ENCODE data around the gene SRPX.

SRPX gene

DNA sequence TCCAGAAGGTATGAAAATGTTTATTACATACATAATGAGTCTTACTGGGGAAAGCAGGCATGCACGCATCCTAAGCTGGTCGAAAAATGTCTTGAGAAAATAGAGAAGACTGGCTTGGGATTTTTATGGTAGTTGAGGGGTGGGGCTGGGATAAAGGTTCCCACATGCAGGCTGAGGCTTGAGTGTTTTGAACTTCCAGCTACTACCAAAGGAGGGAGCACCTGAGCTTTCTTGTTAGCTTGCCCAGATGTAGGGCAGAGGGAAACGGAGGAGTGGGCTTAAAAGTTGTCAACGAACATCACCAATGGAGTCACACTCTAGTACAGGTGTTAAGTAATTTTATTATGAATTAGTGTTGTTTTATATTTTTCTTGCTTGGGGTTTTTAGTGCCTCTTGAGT, 39.6 kb upstream of the SRPX start:
- no peaks in the 10 kb centered on the region for H3K9me3 ChIP-seq (ENCODE audit: insufficient read depth, low read depth, low read length)
- no peak overlapping the region for H2AFZ ChIP-seq (ENCODE audit: low read length)
- H3K27me3 ChIP-seq (ENCODE audit: insufficient read depth, low read length, poor library complexity, severe bottlenecking) = no peaks in the 10 kb centered on the region
- H3K4me2 ChIP-seq (ENCODE audit: low read depth, low read length, poor library complexity, severe bottlenecking) = no peak overlapping the region
- H3K79me2 ChIP-seq (ENCODE audit: insufficient read depth, low read length) = no peaks in the 10 kb centered on the region
- H3K9me2 ChIP-seq (replicated peaks; ENCODE audit: low read depth, low read length) = no peaks in the 10 kb centered on the region
- H3K9ac ChIP-seq (ENCODE audit: low read depth, low read length, poor library complexity, severe bottlenecking) = peak overlapping the region; percentile 26
- no peaks in the 10 kb centered on the region for H3K36me3 ChIP-seq (ENCODE audit: insufficient read depth, low read length)
- H3K4me1 ChIP-seq (ENCODE audit: insufficient read depth, low read length, poor library complexity, severe bottlenecking) = peaks cover 3% of the 10 kb centered on the region
- TF ChIP-seq, protein P1, sequence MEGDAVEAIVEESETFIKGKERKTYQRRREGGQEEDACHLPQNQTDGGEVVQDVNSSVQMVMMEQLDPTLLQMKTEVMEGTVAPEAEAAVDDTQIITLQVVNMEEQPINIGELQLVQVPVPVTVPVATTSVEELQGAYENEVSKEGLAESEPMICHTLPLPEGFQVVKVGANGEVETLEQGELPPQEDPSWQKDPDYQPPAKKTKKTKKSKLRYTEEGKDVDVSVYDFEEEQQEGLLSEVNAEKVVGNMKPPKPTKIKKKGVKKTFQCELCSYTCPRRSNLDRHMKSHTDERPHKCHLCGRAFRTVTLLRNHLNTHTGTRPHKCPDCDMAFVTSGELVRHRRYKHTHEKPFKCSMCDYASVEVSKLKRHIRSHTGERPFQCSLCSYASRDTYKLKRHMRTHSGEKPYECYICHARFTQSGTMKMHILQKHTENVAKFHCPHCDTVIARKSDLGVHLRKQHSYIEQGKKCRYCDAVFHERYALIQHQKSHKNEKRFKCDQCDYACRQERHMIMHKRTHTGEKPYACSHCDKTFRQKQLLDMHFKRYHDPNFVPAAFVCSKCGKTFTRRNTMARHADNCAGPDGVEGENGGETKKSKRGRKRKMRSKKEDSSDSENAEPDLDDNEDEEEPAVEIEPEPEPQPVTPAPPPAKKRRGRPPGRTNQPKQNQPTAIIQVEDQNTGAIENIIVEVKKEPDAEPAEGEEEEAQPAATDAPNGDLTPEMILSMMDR (conservative IDR thresholded peaks at IDR 0.05; ENCODE audit: low read length) = peak; percentile 66
- TF ChIP-seq EZH2phosphoT487 (IDR thresholded peaks at IDR 0.05; ENCODE audit: borderline replicate concordance) = no peak
- no peaks in the 10 kb centered on the region for H3F3A ChIP-seq (ENCODE audit: low read depth)
- H4K20me1 ChIP-seq (ENCODE audit: insufficient read depth, low read length, poor library complexity, severe bottlenecking) = no peaks in the 10 kb centered on the region
- H3K4me3 ChIP-seq (ENCODE audit: low read length, poor library complexity, severe bottlenecking) = no peak overlapping the region

DNA sequence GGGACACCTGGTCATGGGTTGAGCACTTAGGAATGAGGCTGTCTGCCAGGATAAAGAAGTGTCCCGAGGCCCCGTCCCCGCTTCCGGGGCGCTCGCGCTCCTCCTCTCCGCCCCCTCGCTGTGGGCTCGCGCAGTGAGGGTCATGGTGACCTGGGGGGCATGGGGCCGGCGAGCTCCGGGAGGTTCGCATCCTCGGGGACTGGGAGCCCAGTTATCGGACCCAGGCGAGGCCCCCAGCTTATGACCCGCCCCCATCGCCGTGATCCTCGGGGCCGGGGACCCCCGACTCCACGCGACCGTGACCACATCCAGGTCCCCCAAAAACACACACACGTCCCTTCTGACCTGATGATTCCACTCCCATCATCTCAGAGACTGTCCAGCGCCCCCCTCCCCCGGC, 35.3 kb upstream of the SRPX start:
- Histone ChIP-seq H3K4me3 (ENCODE audit: low read length, poor library complexity, severe bottlenecking) (no peak overlapping the region), H3K9me3 (ENCODE audit: insufficient read depth, low read depth, low read length) (no peaks in the 10 kb centered on the region), H3K4me2 (ENCODE audit: low read depth, low read length, poor library complexity, severe bottlenecking) (no peak overlapping the region), H3K4me1 (ENCODE audit: insufficient read depth, low read length, poor library complexity, severe bottlenecking) (peaks cover 3% of the 10 kb centered on the region), H3K9ac (ENCODE audit: low read depth, low read length, poor library complexity, severe bottlenecking) (no peak overlapping the region), H3K27me3 (ENCODE audit: insufficient read depth, low read length, poor library complexity, severe bottlenecking) (no peaks in the 10 kb centered on the region), H2AFZ (ENCODE audit: low read length) (no peak overlapping the region), H3F3A (ENCODE audit: low read depth) (no peaks in the 10 kb centered on the region), H3K79me2 (ENCODE audit: insufficient read depth, low read length) (no peaks in the 10 kb centered on the region), H3K9me2 (replicated peaks; ENCODE audit: low read depth, low read length) (no peaks in the 10 kb centered on the region), H4K20me1 (ENCODE audit: insufficient read depth, low read length, poor library complexity, severe bottlenecking) (no peaks in the 10 kb centered on the region), H3K36me3 (ENCODE audit: insufficient read depth, low read length) (no peaks in the 10 kb centered on the region)
- no peak for TF ChIP-seq EZH2phosphoT487 (IDR thresholded peaks at IDR 0.05; ENCODE audit: borderline replicate concordance)
- TF ChIP-seq, protein P1 (conservative IDR thresholded peaks at IDR 0.05; ENCODE audit: low read length) = no peak

DNA sequence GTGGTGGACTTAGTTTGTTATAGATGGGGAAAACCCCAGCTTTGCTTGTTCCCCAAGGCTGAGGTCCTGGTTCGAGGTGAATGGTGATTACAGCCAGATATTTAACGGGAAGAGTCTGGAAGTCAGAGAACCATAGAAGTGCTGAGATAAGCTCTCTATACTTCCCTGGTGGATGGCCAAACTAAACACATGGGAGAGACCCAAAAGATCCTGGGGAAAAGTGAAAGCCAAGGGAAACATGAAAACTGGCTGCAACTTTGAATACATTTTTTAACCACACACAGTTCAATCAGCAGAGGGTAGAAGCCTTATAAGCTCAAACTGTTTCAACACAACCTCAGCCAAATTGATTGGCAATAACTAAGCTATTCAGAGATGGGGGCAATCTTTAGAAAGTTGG, 29.3 kb upstream of the SRPX start:
- no peak overlapping the region for H3K4me3 ChIP-seq (ENCODE audit: low read length, poor library complexity, severe bottlenecking)
- TF ChIP-seq, protein P1 (conservative IDR thresholded peaks at IDR 0.05; ENCODE audit: low read length) = no peak
- TF ChIP-seq EZH2phosphoT487 (IDR thresholded peaks at IDR 0.05; ENCODE audit: borderline replicate concordance) = no peak
- no peaks in the 10 kb centered on the region for H3K79me2 ChIP-seq (ENCODE audit: insufficient read depth, low read length)
- H4K20me1 ChIP-seq (ENCODE audit: insufficient read depth, low read length, poor library complexity, severe bottlenecking) = no peaks in the 10 kb centered on the region
- no peak overlapping the region for H3K9ac ChIP-seq (ENCODE audit: low read depth, low read length, poor library complexity, severe bottlenecking)
- no peaks in the 10 kb centered on the region for H3K36me3 ChIP-seq (ENCODE audit: insufficient read depth, low read length)
- H3F3A ChIP-seq (ENCODE audit: low read depth) = no peaks in the 10 kb centered on the region
- no peaks in the 10 kb centered on the region for H3K9me2 ChIP-seq (replicated peaks; ENCODE audit: low read depth, low read length)
- H3K4me2 ChIP-seq (ENCODE audit: low read depth, low read length, poor library complexity, severe bottlenecking) = no peak overlapping the region
- no peak overlapping the region for H2AFZ ChIP-seq (ENCODE audit: low read length)
- H3K9me3 ChIP-seq (ENCODE audit: insufficient read depth, low read depth, low read length) = no peaks in the 10 kb centered on the region
- no peaks in the 10 kb centered on the region for H3K4me1 ChIP-seq (ENCODE audit: insufficient read depth, low read length, poor library complexity, severe bottlenecking)
- no peaks in the 10 kb centered on the region for H3K27me3 ChIP-seq (ENCODE audit: insufficient read depth, low read length, poor library complexity, severe bottlenecking)

Measured in Loucy (cell line).